NCI-H2227 (cell line): ENCODE measurements around the gene ZNF681.
"Not testable (repeated sequence)": the region's sequence is repeated elsewhere in the genome, so short reads cannot be mapped to it uniquely, and the experiment has no call there.

Experiments used
- DNase-seq: peaks from one replicate; lab custom pipeline; 2025; ENCODE audit not compliant: unreplicated experiment; lab: John Stamatoyannopoulos, UW

The ZNF681 gene

DNA sequence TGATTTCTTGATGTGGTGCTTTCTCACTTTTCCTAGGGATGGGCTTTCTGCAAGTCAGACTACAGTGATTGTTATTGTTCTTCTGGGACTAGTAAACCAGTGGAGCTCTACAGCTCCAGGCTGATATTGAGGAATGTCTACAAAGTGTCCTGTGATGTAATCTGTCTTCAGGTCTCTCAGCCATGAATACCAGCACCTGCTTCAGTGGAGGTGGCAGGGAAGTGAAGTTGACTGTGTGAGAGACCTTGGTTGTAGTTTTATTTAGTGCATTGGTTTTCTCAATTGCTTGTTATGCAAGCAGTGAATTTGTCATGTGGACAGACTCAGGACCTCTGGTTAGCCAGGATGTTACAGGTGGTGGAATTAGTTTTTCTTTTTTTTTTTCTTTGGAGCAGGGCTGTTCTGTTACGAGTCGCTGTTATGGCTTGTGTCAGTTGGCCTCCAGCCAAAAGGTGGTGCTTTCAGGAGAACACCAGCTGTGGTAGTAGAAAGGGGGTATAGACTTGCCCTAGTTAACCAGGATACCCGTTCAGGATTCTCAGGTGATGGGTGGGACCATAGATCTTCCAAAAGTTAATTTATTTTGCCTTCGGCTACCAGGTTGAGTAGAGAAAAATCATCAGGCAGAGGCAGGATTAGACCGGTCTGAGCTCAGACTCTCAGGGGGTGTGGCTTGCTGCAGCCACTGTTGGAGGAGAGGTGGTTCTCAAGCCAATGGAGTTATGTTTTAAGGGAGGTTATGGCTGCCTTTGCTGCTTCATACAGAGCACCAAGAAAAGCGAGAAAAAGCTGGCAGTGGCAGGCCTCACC lies 59.8 kb downstream of the ZNF681 start:
- DNase-seq = no peak

GRCh38 chr19:23692937-23693336 lies 65.8 kb downstream of the ZNF681 start:
- not testable (repeated sequence) for DNase-seq
